ENCODE results near the gene KLHL10.
"Not testable (repeated sequence)": the region's sequence is repeated elsewhere in the genome, so short reads cannot be mapped to it uniquely, and the experiment has no call there.

Gene KLHL10

DNA sequence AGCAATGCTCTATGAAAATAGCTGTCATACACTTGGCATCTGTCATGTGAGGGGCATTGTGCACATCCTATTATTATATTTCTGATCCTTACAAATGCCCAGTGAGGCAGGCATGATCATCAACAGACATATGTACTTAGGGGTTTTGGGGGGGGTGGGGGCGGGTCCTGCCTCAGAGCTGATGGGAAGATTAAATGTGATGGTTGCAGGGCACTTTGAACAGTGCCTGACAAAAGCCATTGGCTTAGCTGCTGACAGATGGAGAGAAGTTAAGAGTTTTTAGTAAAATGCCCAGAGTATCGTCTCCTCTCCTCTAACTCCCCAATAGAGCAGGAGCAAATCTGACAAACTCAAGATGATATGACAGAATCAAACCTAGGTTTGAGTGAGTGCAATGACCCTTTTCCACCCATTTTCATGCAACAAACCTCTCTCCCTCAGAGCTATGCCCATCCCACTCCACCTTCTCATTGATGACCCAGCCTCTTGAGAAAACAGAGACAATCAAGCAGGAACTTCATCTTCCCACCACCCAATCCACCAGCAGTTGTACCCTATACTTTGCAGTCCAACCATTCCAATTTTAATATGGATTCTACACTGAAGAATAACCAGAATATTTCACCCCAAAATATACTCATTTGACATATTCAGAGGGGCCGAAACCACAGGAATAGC, 22.8 kb downstream of the KLHL10 start:
- DNase-seq, result no peak

GRCh38 chr17:41863074-41863848, 25.6 kb downstream of the KLHL10 start:
- DNase-seq, result no peak

GRCh38 chr17:41864498-41864835, 26.8 kb downstream of the KLHL10 start:
- DNase-seq, result no peak

GRCh38 chr17:41864836-41865595, 27.4 kb downstream of the KLHL10 start, which contains the start of gene KLHL11:
Gene KLHL11 (minus strand): TSS chr17:41865423. CDS start chr17:41865370, 53 bp downstream.
- DNase-seq, result peak; percentile 82

- no peak for DNase-seq
Observed at GRCh38 chr17:41865596-41865893, 27.9 kb downstream of the KLHL10 start.

- no peak for DNase-seq
Observed at GRCh38 chr17:41868568-41868967, 30.9 kb downstream of the KLHL10 start.

DNA sequence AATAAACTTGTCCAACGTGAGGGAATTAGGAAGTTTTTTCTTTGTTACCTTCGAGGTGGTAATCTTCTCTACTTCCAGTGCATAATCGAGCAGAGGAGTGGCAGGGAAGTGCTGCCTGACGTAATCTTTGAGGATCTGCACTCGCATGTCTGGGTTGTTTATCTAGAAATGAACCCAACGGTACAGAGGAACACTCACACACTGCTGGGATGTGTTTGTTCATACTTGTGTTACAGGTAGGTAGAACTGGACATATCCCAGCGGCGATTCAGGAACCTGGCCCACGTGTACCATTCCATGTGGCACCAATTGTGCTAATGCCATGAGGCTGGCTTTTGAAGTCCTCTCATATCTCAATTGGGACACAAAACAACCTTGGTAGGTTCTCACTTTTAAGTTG, 31.8 kb downstream of the KLHL10 start:
- no peak for DNase-seq

GRCh38 chr17:41870097-41870496, 32.5 kb downstream of the KLHL10 start:
- no peak for DNase-seq

GRCh38 chr17:41870627-41871026, 33.0 kb downstream of the KLHL10 start:
- DNase-seq, result no peak

DNA sequence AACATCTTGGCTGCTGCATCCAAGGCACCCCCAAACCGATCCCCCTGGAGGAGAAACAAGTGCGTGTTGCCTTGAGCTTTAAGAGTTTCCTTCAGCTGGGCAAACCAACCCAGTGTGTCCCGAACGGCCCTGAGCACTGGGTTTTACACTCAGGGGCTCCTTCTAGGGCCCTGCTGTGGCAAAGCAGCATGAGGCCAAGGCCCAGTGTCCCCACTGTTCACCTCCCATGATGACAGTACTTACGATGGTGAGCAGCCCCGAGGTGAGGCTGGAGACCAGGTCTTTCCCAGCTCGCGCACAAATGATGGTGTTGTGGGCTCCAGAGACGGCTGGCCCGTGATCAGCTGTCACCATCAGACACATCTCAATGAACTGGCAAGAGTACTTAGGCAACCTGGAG, 34.2 kb downstream of the KLHL10 start:
- no peak for DNase-seq

DNA sequence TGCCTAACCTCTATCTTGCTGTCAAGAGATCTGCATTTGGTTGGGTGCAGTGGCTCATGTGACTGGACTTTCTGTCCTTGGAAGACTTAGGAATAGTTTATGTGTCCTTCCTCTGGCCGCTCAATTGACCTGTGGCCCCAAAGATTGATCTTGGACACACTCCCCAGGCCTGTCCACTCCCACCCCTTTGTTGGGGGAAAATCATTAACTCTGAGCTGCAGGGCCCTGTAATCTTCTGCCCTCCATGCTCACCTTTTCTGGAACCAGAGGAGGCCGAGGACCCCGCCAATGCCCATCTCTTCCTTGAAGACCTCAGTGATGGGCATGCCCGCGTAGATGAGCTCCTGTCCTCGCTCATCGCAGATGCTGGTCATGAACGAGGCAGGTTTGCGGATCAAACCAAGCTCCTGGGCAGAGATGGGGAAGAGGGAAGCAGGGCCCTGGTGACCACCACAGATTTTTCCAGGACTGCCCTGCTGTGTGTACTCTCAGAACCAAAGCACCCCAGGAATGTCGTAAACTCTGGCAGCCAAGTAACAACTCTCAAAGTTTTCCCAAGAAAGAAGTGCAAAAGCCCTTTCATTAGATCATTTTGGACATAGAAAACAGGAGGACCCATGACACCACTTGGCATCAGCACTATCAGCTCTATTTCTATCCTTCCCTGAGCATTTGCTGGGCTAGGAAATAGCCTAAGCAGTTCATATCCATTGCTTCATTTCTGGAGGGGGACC, 36.1 kb downstream of the KLHL10 start:
- DNase-seq, result no peak

DNA sequence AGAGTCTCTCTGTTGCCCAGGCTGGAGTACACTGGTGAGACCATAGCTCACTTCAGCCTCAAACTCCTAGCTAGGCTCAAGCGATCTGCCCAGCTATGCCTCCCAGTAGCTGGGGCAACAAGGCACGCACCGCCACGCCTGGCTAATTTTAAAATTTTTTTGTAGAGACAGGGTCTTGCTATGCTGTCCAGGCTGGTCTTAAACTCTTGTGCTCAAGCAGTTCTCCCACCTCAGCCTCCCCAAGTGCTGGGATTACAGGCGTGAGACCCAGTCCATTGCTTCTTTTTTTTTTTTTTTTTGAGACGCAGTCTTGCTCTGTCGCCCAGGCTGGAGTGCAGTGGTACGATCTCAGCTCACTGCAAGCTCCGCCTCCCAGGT, 36.7 kb downstream of the KLHL10 start:
- not testable (repeated sequence) for DNase-seq

DNA sequence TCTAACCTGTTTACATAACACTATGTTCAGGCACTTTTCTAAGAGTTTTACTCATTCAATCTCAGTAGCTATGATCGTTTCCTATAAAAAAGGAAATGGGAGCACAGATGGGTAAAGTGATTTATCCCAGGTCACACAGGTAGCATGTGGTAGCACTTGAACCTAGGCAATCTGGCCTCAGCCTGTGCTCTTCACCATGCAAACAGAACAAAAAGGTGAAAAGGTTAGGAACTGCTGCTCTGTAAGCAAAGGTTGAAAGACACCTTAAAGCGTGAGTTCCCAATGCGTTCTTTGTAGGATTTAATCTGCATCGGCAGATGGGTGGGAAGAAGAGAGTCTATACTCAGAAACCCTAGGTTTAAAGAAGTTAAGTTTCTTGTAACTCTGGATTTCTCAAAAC, 42.5 kb downstream of the KLHL10 start:
- DNase-seq, result no peak

GRCh38 chr17:41882756-41883155, 45.1 kb downstream of the KLHL10 start:
- DNase-seq, result no peak

- DNase-seq, result peak; percentile 8
Observed at GRCh38 chr17:41885733-41886132, 48.1 kb downstream of the KLHL10 start.

GRCh38 chr17:41888332-41888965, 50.8 kb downstream of the KLHL10 start:
- DNase-seq, result no peak

DNA sequence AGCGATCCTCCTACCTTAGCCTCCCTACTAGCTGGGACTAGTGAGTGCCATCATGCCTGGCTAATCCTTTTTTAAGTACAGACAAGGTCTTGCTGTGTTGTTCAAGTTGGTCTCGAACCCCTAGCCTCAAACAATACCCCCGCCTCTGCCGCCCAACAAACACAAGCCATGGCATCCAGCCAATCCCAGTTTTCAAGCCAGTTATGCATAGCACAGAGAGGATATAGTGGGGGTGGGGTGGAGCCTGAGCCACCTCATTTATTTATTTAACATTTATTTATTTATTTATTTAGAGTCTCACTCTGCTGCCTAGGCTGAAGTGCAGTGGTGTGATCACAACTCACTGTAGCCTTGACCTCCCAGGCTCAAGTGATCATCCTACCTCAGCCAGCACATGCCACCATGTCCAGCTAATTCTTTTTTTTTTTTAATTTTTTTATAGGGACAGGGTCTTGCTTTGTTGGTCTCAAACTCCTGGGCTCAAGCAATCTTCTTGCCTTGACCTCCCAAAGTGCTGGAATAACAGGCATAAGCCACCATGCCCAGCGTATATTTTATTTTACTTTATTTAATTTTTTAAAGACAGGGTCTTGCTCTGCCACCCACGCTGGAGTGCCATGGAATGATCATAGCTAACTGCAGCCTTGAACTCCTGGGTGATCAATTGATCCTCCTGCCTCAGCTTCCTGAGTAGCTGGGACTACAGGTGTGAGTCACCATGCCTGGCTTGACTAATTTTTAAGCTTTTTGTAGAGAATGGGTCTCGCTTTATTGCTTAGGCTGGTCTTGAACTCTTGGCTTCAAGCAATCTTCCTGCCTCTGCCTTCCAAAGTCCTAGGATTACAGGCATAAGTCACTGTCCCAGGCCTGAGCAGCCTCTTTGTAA, 53.8 kb downstream of the KLHL10 start:
- no peak for DNase-seq

DNA sequence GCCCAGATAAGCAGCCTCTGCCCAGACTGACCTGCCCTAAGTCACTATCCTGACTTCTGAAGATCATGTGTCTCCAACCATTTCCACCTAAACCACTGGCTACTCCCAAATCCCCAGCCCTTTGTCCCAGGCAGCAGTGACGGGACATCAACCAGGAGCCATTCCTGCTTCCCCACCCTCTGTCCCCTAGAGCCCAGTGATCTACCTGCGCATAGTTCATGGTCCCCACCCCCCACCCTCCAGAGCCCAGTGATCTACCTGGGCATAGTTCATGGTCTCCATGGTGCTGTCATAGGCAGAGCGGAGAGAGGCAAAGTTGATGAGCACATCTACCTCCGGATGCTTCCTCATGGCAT, 54.4 kb downstream of the KLHL10 start:
- no peak for DNase-seq

- DNase-seq, result no peak
Observed at GRCh38 chr17:41893384-41893783, 55.8 kb downstream of the KLHL10 start.

DNA sequence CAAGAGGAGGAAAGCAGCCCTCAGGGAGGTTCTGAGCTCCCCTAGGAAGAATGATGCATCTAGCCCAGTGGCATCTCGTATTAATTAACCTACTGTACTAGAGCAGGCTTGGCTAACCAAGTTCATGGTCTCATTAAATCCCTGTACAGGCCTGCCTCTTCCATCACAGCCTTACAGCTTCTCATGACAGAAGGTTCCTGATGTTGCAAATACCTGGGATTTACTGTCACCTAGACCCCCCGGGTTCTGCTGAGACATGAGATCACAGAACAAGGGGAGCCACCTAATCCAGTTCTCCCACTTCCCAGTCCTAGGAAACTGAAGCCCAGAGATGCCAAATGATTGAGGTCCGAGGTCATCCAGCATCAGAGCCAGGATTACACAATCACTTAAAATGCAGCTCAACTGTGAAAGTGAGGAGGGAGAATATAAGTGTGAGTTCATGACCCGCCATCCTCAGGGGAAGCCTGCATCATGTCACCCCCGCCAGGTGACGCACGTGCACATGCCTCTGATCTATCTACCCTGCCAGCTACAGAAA, 57.2 kb downstream of the KLHL10 start:
- DNase-seq, result no peak

DNA sequence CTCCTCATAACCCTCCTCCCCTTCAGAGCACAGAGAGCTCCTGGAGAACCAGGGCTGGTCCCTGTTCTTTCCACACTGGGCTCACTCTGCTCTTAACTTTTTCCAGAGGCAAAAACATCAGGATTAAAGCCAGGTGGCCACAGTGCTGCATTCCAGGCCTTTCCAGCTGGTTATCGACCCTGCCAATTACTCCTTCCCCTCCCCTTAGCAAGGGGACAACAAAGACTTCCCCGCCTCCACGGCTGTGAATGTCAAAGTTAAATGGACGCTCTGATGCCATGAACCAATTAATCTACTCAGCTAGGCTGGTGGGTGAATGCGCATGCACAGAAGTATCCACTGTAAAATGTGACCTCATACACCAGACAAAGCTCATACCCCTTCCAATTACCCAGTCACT, 58.0 kb downstream of the KLHL10 start:
- no peak for DNase-seq

DNA sequence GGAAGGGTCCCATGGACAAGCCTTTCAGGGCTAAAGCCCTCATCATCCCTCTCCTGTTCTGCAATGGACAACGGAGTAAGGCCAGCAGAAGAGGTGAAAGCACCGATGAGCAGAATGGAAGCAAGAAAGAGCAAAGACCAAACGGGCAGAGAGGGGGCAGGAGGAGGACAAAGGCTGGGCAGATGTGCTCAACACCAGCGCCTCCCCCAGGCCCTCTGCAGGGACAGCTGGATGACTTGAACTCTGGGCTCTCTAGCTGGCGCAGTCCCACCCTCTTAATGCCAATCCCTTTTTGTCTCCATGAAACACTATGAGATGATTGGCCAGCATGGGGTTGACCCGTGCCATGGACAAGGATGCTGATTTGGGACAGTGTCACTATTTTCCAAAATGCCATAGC, 59.1 kb downstream of the KLHL10 start:
- DNase-seq, result no peak
